Vagina (tissue), 2 donors: Measurements from ENCODE around the gene POC1A. TPM values are rescaled to one million over a fixed set of nuclear protein-coding genes. Genes with fewer than 3 reads are reported as not detected.

Experiments used
- DNase-seq, 2 donors: peaks; one replicate each; pipeline ENCODE4 v3.0.0-alpha.2; 2017; ENCODE audit errors: extremely low spot score in 2 of 2
- H3K27ac ChIP-seq: fragments of 200-600 bp; sonication (generic); one replicate; pipeline ENCODE4 v1.5.1; 2019
- H3K27me3 ChIP-seq: fragments of 200-600 bp; sonication (generic); one replicate; pipeline ENCODE4 v1.5.1; 2019
- H3K36me3 ChIP-seq, 2 donors: fragments of 200-600 bp; sonication (generic); one replicate each; pipeline ENCODE4 v1.5.1; 2017 to 2019
- H3K4me1 ChIP-seq: fragments of 200-600 bp; sonication (generic); one replicate; pipeline ENCODE4 v1.5.1; 2019
- H3K4me3 ChIP-seq, 2 donors: fragments of 200-600 bp; sonication (generic); 1 replicate in 1 of 2; 2 replicates in 1 of 2; pipeline ENCODE4 v1.5.1; 2016 to 2019
- H3K9me3 ChIP-seq: fragments of 200-600 bp; sonication (generic); one replicate; pipeline ENCODE4 v1.5.1; 2019
- CTCF ChIP-seq, 3 experiments: fragments of 450-650 bp in 2 of 3; fragments of 200-600 bp in 1 of 3; sonication (generic) in 1 of 3; IDR thresholded peaks; one replicate each; pipeline ENCODE4 v1.5.1; 2017 to 2019; ENCODE audit warnings: antibody characterized with exemption in 3 of 3, mild to moderate bottlenecking in 2 of 3, moderate library complexity in 2 of 3
- POLR2A ChIP-seq, 2 donors: fragments of 450-650 bp; IDR thresholded peaks; one replicate each; pipeline ENCODE4 v1.6.1; 2017; ENCODE audit warnings: antibody characterized with exemption in 2 of 2, mild to moderate bottlenecking in 2 of 2, moderate library complexity in 2 of 2
- POLR2AphosphoS5 ChIP-seq, 2 donors: sonication (generic); formaldehyde crosslinking; IDR thresholded peaks; one replicate each; pipeline ENCODE4 v1.9.0; 2017; ENCODE audit warnings: antibody characterized with exemption in 2 of 2, mild to moderate bottlenecking in 2 of 2, low read depth in 1 of 2; ENCODE audit not compliant: insufficient read depth in 1 of 2
- intact Hi-C: fragments of 100-400 bp; cut with DNase I; formaldehyde crosslinking; loops from one replicate; pipeline ENCODE4 v1.15.1; 2023
- total RNA-seq: library from RNA; depleted of rRNA; stranded (reverse); fragments of >200 nt; gene quantifications from one replicate; pipeline ENCODE4 v1.2.3, GENCODE V29; 2016

The POC1A gene
- total RNA-seq, 1 donor from 2014 or later, result 0.74 TPM

GRCh38 chr3:52198643-52199608, 44.7 kb upstream of the POC1A start:
- Histone ChIP-seq H3K36me3 (peaks cover 0 to 27% of the 10 kb centered on the region in 2 donors), H3K4me3 (peak overlapping the region; percentile 91 to 95), H3K27ac (peak overlapping the region; percentile 80), H3K9me3 (no peaks in the 10 kb centered on the region), H3K27me3 (no peaks in the 10 kb centered on the region), H3K4me1 (peaks cover 54% of the 10 kb centered on the region)
- intact Hi-C loops, result no loop called here
- no peak for TF ChIP-seq POLR2AphosphoS5 (IDR thresholded peaks at IDR 0.05; ENCODE audit: insufficient read depth in 1 of 2, low read depth in 1 of 2)
- no peak for TF ChIP-seq POLR2A (IDR thresholded peaks at IDR 0.05)
- TF ChIP-seq CTCF (IDR thresholded peaks at IDR 0.05), result no peak
- DNase-seq, result no peak

GRCh38 chr3:52197842-52198625, 43.8 kb upstream of the POC1A start, which contains the start of gene ALAS1:
Gene ALAS1, plus strand, starts transcription at chr3:52198160. Its CDS starts 1,082 bp downstream, at chr3:52199242.
- no peak for DNase-seq
- Histone ChIP-seq H3K4me1 (peaks cover 54% of the 10 kb centered on the region), H3K4me3 (peak within 1 kb of the TSS; percentile 91 to 95), H3K9me3 (no peaks in the 10 kb centered on the region), H3K36me3 (peaks cover 0 to 20% of the 10 kb centered on the region in 2 donors), H3K27ac (peak within 1 kb of the TSS; percentile 80), H3K27me3 (no peaks in the 10 kb centered on the region)
- intact Hi-C loops, result no loop called here
- TF ChIP-seq POLR2AphosphoS5 (IDR thresholded peaks at IDR 0.05; ENCODE audit: insufficient read depth in 1 of 2, low read depth in 1 of 2), result peak; percentile 94 to 97
- peak in 1 of 2 donors; percentile 78 for TF ChIP-seq POLR2A (IDR thresholded peaks at IDR 0.05)
- TF ChIP-seq CTCF (IDR thresholded peaks at IDR 0.05), result peak in 1 of 3 experiments; percentile 13

GRCh38 chr3:52197499-52197841, 43.2 kb upstream of the POC1A start:
- Histone ChIP-seq H3K36me3 (peaks cover 0 to 14% of the 10 kb centered on the region in 2 donors), H3K27me3 (no peaks in the 10 kb centered on the region), H3K9me3 (no peaks in the 10 kb centered on the region), H3K4me1 (peaks cover 54% of the 10 kb centered on the region), H3K27ac (peak overlapping the region; percentile 80), H3K4me3 (peak overlapping the region; percentile 91 to 95)
- no peak for TF ChIP-seq POLR2A (IDR thresholded peaks at IDR 0.05)
- TF ChIP-seq CTCF (IDR thresholded peaks at IDR 0.05), result no peak
- TF ChIP-seq POLR2AphosphoS5 (IDR thresholded peaks at IDR 0.05; ENCODE audit: insufficient read depth in 1 of 2, low read depth in 1 of 2), result no peak
- no peak for DNase-seq
- intact Hi-C loops, result no loop called here

GRCh38 chr3:52196977-52197376, 42.8 kb upstream of the POC1A start:
- peak overlapping the region; percentile 80 for H3K27ac ChIP-seq

More at GRCh38 chr3:52196977-52197376, 42.8 kb upstream of the POC1A start:
- Histone ChIP-seq H3K9me3 (no peaks in the 10 kb centered on the region), H3K4me3 (no peak overlapping the region), H3K4me1 (peaks cover 54% of the 10 kb centered on the region), H3K27me3 (no peaks in the 10 kb centered on the region), H3K36me3 (peaks cover 0 to 10% of the 10 kb centered on the region in 2 donors)
- intact Hi-C loops, result no loop called here
- no peak for TF ChIP-seq POLR2AphosphoS5 (IDR thresholded peaks at IDR 0.05; ENCODE audit: insufficient read depth in 1 of 2, low read depth in 1 of 2)
- TF ChIP-seq POLR2A (IDR thresholded peaks at IDR 0.05), result no peak
- TF ChIP-seq CTCF (IDR thresholded peaks at IDR 0.05), result no peak
- DNase-seq, result no peak
